Astrocyte (in vitro differentiated cells and primary cell): ENCODE results near the gene PRXL2B. TPM values are rescaled to one million over a fixed set of nuclear protein-coding genes. Genes with fewer than 3 reads are reported as not detected.
"Not testable (repeated sequence)": the region's sequence is repeated elsewhere in the genome, so short reads cannot be mapped to it uniquely, and the experiment has no call there.

Experiments
- DNase-seq: peaks from one replicate; pipeline ENCODE4 v3.0.0-alpha.2; 2010; ENCODE audit warnings: low read depth
- FAIRE-seq: peaks from 2 replicates; lab custom pipeline; 2011; peaks lifted over from hg19 to GRCh38; lab: Jason Lieb, UNC
- H2AFZ ChIP-seq: 2 replicates; pipeline ENCODE4 v1.6.0; 2012; ENCODE audit warnings: low read depth, low read length, inconsistent platforms
- H3K27ac ChIP-seq: 2 replicates; pipeline ENCODE4 v1.5.1; 2011; ENCODE audit warnings: low read depth, low read length, inconsistent platforms
- H3K27me3 ChIP-seq: 2 replicates; pipeline ENCODE4 v1.6.0; 2011; ENCODE audit warnings: low read length, inconsistent platforms; ENCODE audit not compliant: insufficient read depth
- H3K36me3 ChIP-seq: 2 replicates; pipeline ENCODE4 v1.5.1; 2011; ENCODE audit warnings: low read length, inconsistent platforms; ENCODE audit not compliant: insufficient read depth
- H3K4me1 ChIP-seq: 2 replicates; pipeline ENCODE4 v1.5.1; 2011; ENCODE audit warnings: low read length, inconsistent platforms; ENCODE audit not compliant: insufficient read depth
- H3K4me2 ChIP-seq: 2 replicates; pipeline ENCODE4 v1.6.0; 2012; ENCODE audit warnings: low read length, inconsistent platforms
- H3K4me3 ChIP-seq: 2 replicates; pipeline ENCODE4 v1.5.1; 2011; ENCODE audit warnings: low read depth, mild to moderate bottlenecking, low read length, inconsistent platforms; ENCODE audit not compliant: insufficient read depth
- H3K79me2 ChIP-seq: 2 replicates; pipeline ENCODE4 v1.6.0; 2012; ENCODE audit warnings: mild to moderate bottlenecking, low read length, inconsistent platforms; ENCODE audit not compliant: insufficient read depth
- H3K9ac ChIP-seq: 2 replicates; pipeline ENCODE4 v1.6.0; 2012; ENCODE audit warnings: mild to moderate bottlenecking, low read length, inconsistent platforms
- H3K9me3 ChIP-seq: 2 replicates; pipeline ENCODE4 v1.5.1; 2012; ENCODE audit warnings: low read depth, mild to moderate bottlenecking, low read length, inconsistent platforms; ENCODE audit not compliant: insufficient read depth
- H4K20me1 ChIP-seq: 2 replicates; pipeline ENCODE4 v1.6.0; 2012; ENCODE audit warnings: low read length, inconsistent platforms; ENCODE audit not compliant: insufficient read depth
- H3K27ac Mint-ChIP-seq: one replicate; pipeline ENCODE4 v1.8.0; 2021; ENCODE audit warnings: mild to moderate bottlenecking, mixed read lengths; ENCODE audit not compliant: unreplicated experiment
- H3K27me3 Mint-ChIP-seq: one replicate; pipeline ENCODE4 v1.8.0; 2021; ENCODE audit warnings: low read depth, mixed read lengths; ENCODE audit not compliant: unreplicated experiment
- H3K36me3 Mint-ChIP-seq: one replicate; pipeline ENCODE4 v1.8.0; 2021; ENCODE audit warnings: low read depth, mixed read lengths; ENCODE audit not compliant: unreplicated experiment
- H3K4me1 Mint-ChIP-seq: one replicate; pipeline ENCODE4 v1.8.0; 2021; ENCODE audit warnings: low read depth, mixed read lengths; ENCODE audit not compliant: unreplicated experiment
- H3K4me3 Mint-ChIP-seq: one replicate; pipeline ENCODE4 v1.8.0; 2021; ENCODE audit warnings: mild to moderate bottlenecking, moderate library complexity, mixed read lengths; ENCODE audit not compliant: unreplicated experiment
- H3K9me3 Mint-ChIP-seq: one replicate; pipeline ENCODE4 v1.8.0; 2021; ENCODE audit warnings: mild to moderate bottlenecking, mixed read lengths; ENCODE audit not compliant: unreplicated experiment
- CTCF ChIP-seq: IDR thresholded peaks from 2 replicates; pipeline ENCODE4 v1.5.1; 2011; ENCODE audit warnings: low read depth, mild to moderate bottlenecking, inconsistent platforms, low read length, moderate library complexity; ENCODE audit not compliant: insufficient read depth
- EZH2 ChIP-seq: IDR thresholded peaks from 2 replicates; pipeline ENCODE4 v1.6.1; 2012; ENCODE audit warnings: mild to moderate bottlenecking, low read length, inconsistent platforms; ENCODE audit not compliant: insufficient read depth
- total RNA-seq: library from RNA; stranded (reverse); gene quantifications from 2 replicates; pipeline ENCODE4 v1.2.1, GENCODE V29; 2021

The PRXL2B gene
- total RNA-seq, 1 donor from 2014 or later: 19.2 TPM

- not testable (repeated sequence) for H3K36me3 ChIP-seq, H2AFZ ChIP-seq, FAIRE-seq, DNase-seq, H3K9ac ChIP-seq, H3K4me2 ChIP-seq, H4K20me1 ChIP-seq, H3K36me3 Mint-ChIP-seq, H3K4me3 Mint-ChIP-seq, H3K27me3 ChIP-seq, H3K9me3 ChIP-seq, H3K27ac Mint-ChIP-seq, H3K27ac ChIP-seq, H3K4me1 Mint-ChIP-seq, H3K79me2 ChIP-seq, H3K4me3 ChIP-seq, H3K9me3 Mint-ChIP-seq
- H3K4me1 ChIP-seq: peaks cover 29% of the 10 kb centered on the region
- peaks cover 16% of the 10 kb centered on the region for H3K27me3 Mint-ChIP-seq
Observed at GRCh38 chr1:2551544-2551943, 35.0 kb upstream of the PRXL2B start.

- Mint-ChIP-seq H3K27ac (no peak overlapping the region), H3K27me3 (peaks cover 18% of the 10 kb centered on the region), H3K9me3 (no peaks in the 10 kb centered on the region), H3K4me3 (no peak overlapping the region), H3K4me1 (no peaks in the 10 kb centered on the region), H3K36me3 (no peaks in the 10 kb centered on the region)
- DNase-seq: no peak
- Histone ChIP-seq H3K4me2 (no peak overlapping the region), H2AFZ (no peak overlapping the region), H3K4me3 (no peak overlapping the region), H3K36me3 (no peaks in the 10 kb centered on the region), H3K9me3 (no peaks in the 10 kb centered on the region), H3K9ac (no peak overlapping the region), H4K20me1 (no peaks in the 10 kb centered on the region), H3K79me2 (no peaks in the 10 kb centered on the region), H3K27me3 (no peaks in the 10 kb centered on the region), H3K4me1 (peaks cover 24% of the 10 kb centered on the region), H3K27ac (no peak overlapping the region)
- FAIRE-seq: no peak
- TF ChIP-seq EZH2: no peak
- no peak for TF ChIP-seq CTCF
Observed at GRCh38 chr1:2552189-2552588, 34.4 kb upstream of the PRXL2B start.

- H3K27me3 ChIP-seq, H2AFZ ChIP-seq, H3K9ac ChIP-seq, DNase-seq, H3K4me1 Mint-ChIP-seq, H3K4me3 Mint-ChIP-seq, H4K20me1 ChIP-seq, FAIRE-seq, H3K4me2 ChIP-seq, H3K27ac Mint-ChIP-seq, H3K36me3 Mint-ChIP-seq, H3K79me2 ChIP-seq, H3K27ac ChIP-seq, H3K36me3 ChIP-seq, H3K4me3 ChIP-seq, H3K9me3 Mint-ChIP-seq, H3K9me3 ChIP-seq: not testable (repeated sequence)
- H3K27me3 Mint-ChIP-seq: peaks cover 18% of the 10 kb centered on the region
- peaks cover 15% of the 10 kb centered on the region for H3K4me1 ChIP-seq
Observed at GRCh38 chr1:2553076-2553475, 33.5 kb upstream of the PRXL2B start.
